HepG2 (cell line): ENCODE results near the gene CD7. TPM values are rescaled to one million over a fixed set of nuclear protein-coding genes. Genes with fewer than 3 reads are reported as not detected.

Source experiments
- CBFB ChIP-seq: sonication (generic); formaldehyde crosslinking; IDR thresholded peaks from 2 replicates; pipeline ENCODE4 v1.4.0; 2020; ENCODE audit warnings: missing genetic modification reagents
- CCAR2 ChIP-seq: fragments of 200-400 bp; formaldehyde crosslinking; optimal IDR thresholded peaks from 2 replicates; pipeline ENCODE3; 2018; ENCODE audit warnings: low read depth, mild to moderate bottlenecking, low read length, moderate library complexity
- DNMT3B ChIP-seq: conservative IDR thresholded peaks from 2 replicates; pipeline ENCODE4 v1.6.1; 2016; ENCODE audit warnings: missing biosample characterization, control low read depth
- FOXO1 ChIP-seq: sonication (generic); formaldehyde crosslinking; IDR thresholded peaks from 2 replicates; pipeline ENCODE4 v1.4.0; 2020; ENCODE audit warnings: missing genetic modification reagents
- GTF2F1 ChIP-seq: fragments of 150-350 bp; IDR thresholded peaks from 2 replicates; pipeline ENCODE4 v1.6.1; 2014; ENCODE audit warnings: low read length
- GZF1 ChIP-seq: sonication (generic); formaldehyde crosslinking; IDR thresholded peaks from 2 replicates; pipeline ENCODE4 v1.5.1; 2020; ENCODE audit warnings: mild to moderate bottlenecking, missing genetic modification reagents
- IRF1 ChIP-seq: sonication (generic); formaldehyde crosslinking; IDR thresholded peaks from 2 replicates; pipeline ENCODE4 v1.4.0; 2020; ENCODE audit warnings: low read depth, mild to moderate bottlenecking, missing genetic modification reagents
- NBN ChIP-seq: fragments of 450-650 bp; conservative IDR thresholded peaks from 2 replicates; pipeline ENCODE4 v1.6.1; 2017
- NCOA1 ChIP-seq: sonication (generic); formaldehyde crosslinking; IDR thresholded peaks from 2 replicates; pipeline ENCODE4 v1.9.0; 2021; ENCODE audit warnings: missing genetic modification reagents
- NFAT5 ChIP-seq: sonication (generic); formaldehyde crosslinking; IDR thresholded peaks from 2 replicates; pipeline ENCODE4 v1.4.0; 2020; ENCODE audit warnings: missing genetic modification reagents
- SNAI1 ChIP-seq: sonication (generic); formaldehyde crosslinking; IDR thresholded peaks from 2 replicates; pipeline ENCODE4 v1.5.0; 2020; ENCODE audit warnings: mild to moderate bottlenecking, missing genetic modification reagents, borderline replicate concordance
- SRSF9 ChIP-seq: fragments of 200-400 bp; formaldehyde crosslinking; IDR thresholded peaks from 2 replicates; pipeline ENCODE4 v1.6.1; 2018; ENCODE audit warnings: borderline replicate concordance, mild to moderate bottlenecking, low read depth, low read length; ENCODE audit not compliant: insufficient read depth, poor library complexity, severe bottlenecking
- TAF1 ChIP-seq: sonication (generic); formaldehyde crosslinking; IDR thresholded peaks from 2 replicates; pipeline ENCODE4 v1.4.0; 2020; ENCODE audit warnings: missing genetic modification reagents
- TGIF2 ChIP-seq: IDR thresholded peaks from 2 replicates; pipeline ENCODE4 v1.6.1; 2016; ENCODE audit warnings: control low read depth, missing compliant biosample characterization
- ZBTB42 ChIP-seq: sonication (generic); formaldehyde crosslinking; IDR thresholded peaks from 2 replicates; pipeline ENCODE4 v1.5.0; 2020; ENCODE audit warnings: mild to moderate bottlenecking, missing genetic modification reagents
- ZNF234 ChIP-seq: sonication (generic); formaldehyde crosslinking; conservative IDR thresholded peaks from 2 replicates; pipeline ENCODE4 v1.5.1; 2020; ENCODE audit warnings: mild to moderate bottlenecking, missing genetic modification reagents
- ZNF543 ChIP-seq: sonication (generic); formaldehyde crosslinking; IDR thresholded peaks from 2 replicates; pipeline ENCODE4 v1.4.0; 2020; ENCODE audit warnings: mild to moderate bottlenecking, missing genetic modification reagents
- ZNF547 ChIP-seq: sonication (generic); formaldehyde crosslinking; IDR thresholded peaks from 2 replicates; pipeline ENCODE4 v1.5.1; 2020; ENCODE audit warnings: mild to moderate bottlenecking, missing genetic modification reagents
- ZNF550 ChIP-seq: sonication (generic); formaldehyde crosslinking; IDR thresholded peaks from 2 replicates; pipeline ENCODE4 v1.4.0; 2020; ENCODE audit warnings: mild to moderate bottlenecking, missing genetic modification reagents, borderline replicate concordance
- ZNF564 ChIP-seq: sonication (generic); formaldehyde crosslinking; IDR thresholded peaks from 2 replicates; pipeline ENCODE4 v1.8.1; 2023; ENCODE audit warnings: mild to moderate bottlenecking, missing genetic modification reagents
- ZNF570 ChIP-seq: sonication (generic); formaldehyde crosslinking; IDR thresholded peaks from 2 replicates; pipeline ENCODE4 v1.4.0; 2020; ENCODE audit warnings: mild to moderate bottlenecking, missing genetic modification reagents, borderline replicate concordance
- ZNF615 ChIP-seq: sonication (generic); formaldehyde crosslinking; IDR thresholded peaks from 2 replicates; pipeline ENCODE4 v1.5.0; 2020; ENCODE audit warnings: mild to moderate bottlenecking, missing genetic modification reagents, borderline replicate concordance
- ZNF713 ChIP-seq: sonication (generic); formaldehyde crosslinking; IDR thresholded peaks from 2 replicates; pipeline ENCODE4 v1.4.0; 2020; ENCODE audit warnings: mild to moderate bottlenecking, missing genetic modification reagents
- polyA plus RNA-seq, 8 experiments: library from polyadenylated mRNA; depleted of rRNA in 3 of 8; stranded (reverse) in 7 of 8; unstranded in 1 of 8; fragments of >200 nt; fragmentation: Illumina TruSeq in 4 of 8; extraction: Trizol in 4 of 8; gene quantifications; 2 replicates each; pipeline versions ENCODE4 v1.2.1 to v1.2.3, GENCODE V29; 2011 to 2016; ENCODE audit warnings: low read depth in 4 of 8, missing spikeins in 1 of 8, mixed read lengths in 1 of 8; ENCODE audit not compliant: insufficient read depth in 1 of 8
- total RNA-seq, 5 experiments: library from RNA; depleted of rRNA; stranded (reverse); fragments of >200 nt; fragmentation: Illumina TruSeq; extraction: Trizol; gene quantifications; 2 replicates each; pipeline ENCODE4 v1.2.3, GENCODE V29; 2016; ENCODE audit warnings: low read depth in 1 of 5

CD7 gene
- total and polyA plus RNA-seq, 2 of the 13 experiments (the other 11 are each of a cell fraction or from before 2014, with no cell fraction given): 67.6 to 76.4 TPM

GRCh38 chr17:82287868-82288801 is 29.3 kb downstream of the CD7 start (continued):
- no peak for TF ChIP-seq IRF1
- peak; percentile 100 for TF ChIP-seq NCOA1 (CRISPR knock-in tag)
- no peak for TF ChIP-seq GTF2F1
- peak; percentile 75; the same call in 1 of the 2 replicates for TF ChIP-seq ZNF543 (CRISPR knock-in tag)
- TF ChIP-seq FOXO1 (CRISPR knock-in tag): peak; percentile 93
- no peak for TF ChIP-seq ZNF615 (CRISPR knock-in tag)
- TF ChIP-seq NFAT5: no peak; the same call in 1 of the 2 replicates
- peak; percentile 63 for TF ChIP-seq TAF1 (CRISPR knock-in tag)
- TF ChIP-seq ZNF234: no peak
- peak; percentile 98 for TF ChIP-seq DNMT3B (CRISPR knock-in tag)
- no peak; the same call in 1 of the 2 replicates for TF ChIP-seq ZNF547 (CRISPR knock-in tag)
- peak; percentile 70; the same call in 1 of the 2 replicates for TF ChIP-seq CBFB (CRISPR knock-in tag)
- no peak for TF ChIP-seq ZNF564 (CRISPR knock-in tag)
- no peak for TF ChIP-seq GZF1 (CRISPR knock-in tag)
- no peak; the same call in 1 of the 2 replicates for TF ChIP-seq SNAI1 (CRISPR knock-in tag)
- peak; percentile 71; the same call in 1 of the 2 replicates for TF ChIP-seq ZNF550 (CRISPR knock-in tag)
- no peak for TF ChIP-seq CCAR2
- TF ChIP-seq ZNF570 (CRISPR knock-in tag): no peak
- TF ChIP-seq ZNF713 (CRISPR knock-in tag): no peak; the same call in 1 of the 2 replicates
- peak; percentile 65; the same call in 1 of the 2 replicates for TF ChIP-seq ZBTB42 (CRISPR knock-in tag)
- TF ChIP-seq NBN: no peak
- TF ChIP-seq TGIF2 (CRISPR knock-in tag): peak; percentile 91
- TF ChIP-seq SRSF9: no peak
